Stimulated activated CD4-positive, alpha-beta T cell treated with anti-CD3 and anti-CD28 coated beads, Interleukin-1b, Interleukin-23, amount 100 ng/mL, for 4 hours (primary cell): ENCODE results near the gene MPRIP.

Experiments used
- DNase-seq, 2 donors: peaks; one replicate each; pipeline ENCODE4 v3.0.0-alpha.2; 2020; ENCODE audit warnings: low read depth in 2 of 2

Gene MPRIP

DNA sequence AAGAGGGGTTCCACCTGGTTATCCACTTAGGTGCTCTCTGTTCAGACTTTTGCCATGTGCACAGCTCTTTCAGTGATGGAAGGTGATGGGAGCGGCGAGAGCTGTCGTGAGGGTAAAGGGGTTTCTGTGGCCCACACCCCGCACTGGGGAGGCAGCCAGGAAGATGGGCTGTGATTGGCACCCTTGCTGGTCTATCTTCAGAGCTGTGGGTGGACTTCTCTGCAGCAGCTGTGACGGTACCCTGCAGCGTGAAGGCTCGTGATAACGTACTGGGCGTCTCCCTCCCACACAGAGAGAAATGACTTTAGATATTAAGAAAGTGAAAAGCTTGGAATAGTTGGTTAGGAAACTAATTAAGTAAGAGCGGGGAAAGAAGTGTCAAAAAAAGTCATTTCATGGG, 45.8 kb downstream of the MPRIP start:
- no peak for DNase-seq

DNA sequence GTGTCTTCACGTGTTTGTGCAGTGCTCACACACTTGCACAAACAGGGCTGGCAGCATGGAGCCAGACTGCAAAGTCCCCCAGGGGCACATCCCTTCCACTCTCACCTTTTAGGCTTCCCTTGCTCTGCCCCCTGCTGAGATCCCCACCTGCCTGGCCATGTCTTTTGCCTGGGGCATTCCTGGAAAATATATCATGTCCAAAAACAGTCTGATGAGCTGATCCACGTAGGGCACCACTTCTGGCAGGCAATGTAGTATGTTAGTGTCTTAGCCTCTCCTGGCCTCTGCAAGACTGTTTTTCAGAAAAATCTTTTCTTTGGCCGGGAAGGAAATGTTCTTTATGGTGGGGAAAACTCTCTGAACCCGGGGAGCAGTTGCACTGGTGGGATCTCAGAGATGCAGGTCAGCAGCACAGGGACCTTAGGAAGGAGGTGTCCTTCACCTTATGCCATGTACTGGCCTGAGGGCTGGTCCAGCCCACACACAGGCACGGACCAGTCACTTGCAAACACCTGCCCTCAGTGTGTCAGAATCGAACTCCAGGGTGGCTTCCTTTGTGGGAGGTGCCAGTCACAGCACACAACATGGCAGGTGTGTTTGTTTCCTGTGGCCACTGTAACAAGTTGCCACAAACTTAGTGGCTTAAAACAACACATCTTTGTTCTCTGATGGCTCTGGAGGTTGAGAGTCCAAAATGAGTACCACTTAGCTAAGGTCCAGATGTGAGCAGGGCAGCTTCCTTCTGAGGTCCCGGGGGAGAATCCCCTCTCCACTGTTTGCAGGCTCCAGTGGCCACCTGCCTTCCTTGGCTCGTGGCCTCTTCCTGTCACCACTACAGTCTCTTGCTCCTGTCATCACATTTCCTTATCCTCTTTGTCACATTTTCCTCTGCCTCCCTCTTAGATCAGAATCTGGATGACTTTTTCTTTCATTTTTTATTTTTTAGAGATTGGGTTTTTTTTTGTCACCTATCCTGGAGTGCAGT, 46.6 kb downstream of the MPRIP start:
- no peak for DNase-seq

DNA sequence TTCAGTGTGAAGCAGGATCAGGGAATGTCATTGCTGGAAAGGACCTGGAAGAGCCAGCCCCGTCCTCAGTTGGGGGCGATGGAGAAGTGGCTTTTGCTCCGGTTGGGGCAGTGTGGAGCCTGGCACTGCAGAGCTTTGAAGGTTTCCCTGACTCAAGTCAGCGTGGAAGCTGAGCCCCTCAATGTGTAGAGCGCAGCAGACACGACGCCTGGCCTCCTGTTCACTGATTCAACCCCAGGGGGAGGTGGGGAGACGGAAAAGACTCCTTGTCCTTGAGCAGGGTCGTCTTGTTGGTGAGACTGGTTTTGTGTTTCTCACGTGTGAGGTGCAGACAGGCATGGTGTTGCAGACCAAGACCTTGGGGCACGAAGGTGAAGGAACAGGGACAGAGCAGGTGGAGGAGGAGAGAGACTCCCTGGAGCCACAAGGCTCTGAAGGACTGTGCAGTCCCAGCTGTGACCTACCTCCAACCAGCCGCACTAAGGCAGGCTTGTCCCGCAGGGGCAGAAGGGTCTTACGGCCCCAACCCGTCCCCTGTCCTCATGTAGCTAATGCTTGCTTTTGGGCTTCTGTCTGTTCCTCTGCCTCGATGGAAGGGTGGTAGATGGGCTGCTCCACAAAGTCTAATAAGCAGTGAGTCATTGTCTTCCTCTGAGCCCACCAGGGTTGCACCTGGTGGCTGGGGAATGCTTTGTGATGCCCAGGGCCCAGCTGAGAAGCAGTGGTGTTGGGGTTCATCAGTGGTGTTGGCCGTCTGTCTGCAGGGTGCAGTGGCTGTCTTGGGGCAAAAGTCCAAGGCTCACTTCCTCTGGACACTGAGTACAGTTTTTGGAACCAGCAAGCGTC, 47.8 kb downstream of the MPRIP start:
- no peak for DNase-seq

DNA sequence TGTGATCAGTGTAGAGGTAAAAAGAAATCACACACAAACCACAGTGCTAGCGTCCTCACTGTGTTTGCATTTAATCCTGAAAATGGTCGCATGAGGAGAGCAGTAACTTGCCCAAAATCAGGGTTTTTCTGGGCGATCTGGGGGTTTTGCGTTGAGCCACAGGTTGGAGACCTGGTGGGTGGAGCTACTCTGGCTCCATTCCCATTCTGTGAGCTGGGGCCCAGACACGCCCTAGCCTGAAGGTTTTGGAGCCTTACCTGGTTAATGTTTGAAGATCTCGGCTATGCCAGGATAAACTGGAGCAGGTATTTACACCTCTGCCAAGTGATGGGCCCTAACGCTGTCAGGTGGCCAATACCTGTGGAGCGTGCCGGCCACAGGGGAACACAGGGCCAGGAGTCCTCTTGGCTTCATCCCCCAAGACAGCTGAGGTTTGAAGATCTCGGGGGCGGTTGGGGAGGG, 48.4 kb downstream of the MPRIP start:
- DNase-seq = no peak

DNA sequence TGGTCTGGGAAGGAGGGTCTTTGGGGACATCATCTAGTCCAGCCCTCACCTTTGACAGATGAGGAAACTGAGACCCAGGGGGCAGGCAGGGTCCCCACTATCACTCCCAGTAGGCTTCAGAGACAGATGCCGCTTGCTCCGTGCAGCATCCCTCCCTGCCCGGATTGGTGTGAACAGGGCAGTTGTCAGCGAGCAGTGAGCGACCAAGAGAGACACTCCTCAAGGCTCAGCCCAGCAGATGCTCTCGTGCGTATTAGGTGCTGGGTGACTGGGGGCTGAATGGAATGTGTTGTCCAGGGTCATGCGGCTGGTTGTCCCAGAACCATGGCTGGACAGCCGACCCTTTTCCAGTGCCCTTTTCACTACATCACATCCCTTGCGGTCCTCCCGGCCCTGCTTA, 49.0 kb downstream of the MPRIP start:
- no peak for DNase-seq

DNA sequence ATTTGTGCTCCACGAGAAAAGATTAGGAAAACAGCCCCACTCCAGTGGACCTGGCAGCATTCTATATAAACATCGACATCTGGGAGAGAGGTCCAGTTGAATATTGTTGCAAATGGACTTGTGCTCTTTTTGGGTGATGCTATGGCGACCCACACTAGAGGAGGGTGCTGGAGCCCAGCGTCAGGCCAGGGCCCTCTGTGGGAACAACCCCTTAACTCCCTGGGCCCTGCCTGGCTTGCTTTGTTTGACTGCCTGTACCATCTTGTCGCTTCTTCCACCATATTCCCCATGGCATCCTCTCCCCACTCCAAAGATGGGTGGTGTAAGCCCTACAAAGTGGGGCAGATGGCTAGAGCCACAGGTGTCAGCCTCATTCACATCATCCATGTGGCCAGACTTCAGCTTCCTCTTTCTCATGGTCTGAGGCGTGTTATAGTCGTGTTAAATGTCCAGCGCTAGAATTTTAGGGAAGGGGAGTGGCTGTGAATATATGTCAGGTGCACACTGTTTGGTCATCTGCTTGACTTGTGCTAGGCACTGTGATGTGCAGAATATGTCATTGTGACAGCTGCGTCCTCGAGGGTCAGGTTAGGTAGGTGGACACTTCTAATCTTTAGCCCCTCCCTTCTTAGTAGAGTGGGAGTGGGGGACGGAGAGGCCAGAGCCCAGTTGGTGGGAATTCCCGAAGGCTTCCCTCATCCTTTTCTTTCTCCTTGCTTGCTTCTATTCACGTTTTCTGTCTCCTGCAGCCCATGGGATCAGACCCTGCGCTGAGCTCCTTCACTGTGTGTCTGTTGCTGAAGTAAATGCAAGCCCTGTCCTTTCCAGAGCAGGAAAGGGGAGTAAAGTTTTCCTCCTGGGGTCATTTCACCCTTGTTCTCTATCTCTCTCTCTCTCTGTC, 49.8 kb downstream of the MPRIP start:
- no peak for DNase-seq

DNA sequence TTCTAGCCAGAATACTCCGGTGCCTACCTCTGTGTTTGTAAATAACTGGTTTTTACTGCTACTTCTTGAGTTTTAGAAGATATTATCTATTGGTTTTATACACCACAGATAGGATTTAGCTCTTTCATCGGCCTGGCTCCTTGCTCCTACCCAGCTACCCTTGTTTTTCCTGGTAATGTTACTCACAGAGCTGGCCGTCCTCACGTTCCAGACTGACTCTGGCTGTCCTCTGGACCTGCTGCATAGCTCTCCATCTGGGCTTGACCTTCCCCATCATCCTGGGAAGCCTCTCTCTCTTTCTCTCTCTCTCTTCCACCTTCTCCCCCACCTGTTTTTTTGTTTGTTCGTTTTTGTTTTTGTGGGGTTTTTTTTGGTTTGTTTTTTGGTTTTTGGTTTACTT, 51.5 kb downstream of the MPRIP start:
- no peak for DNase-seq

DNA sequence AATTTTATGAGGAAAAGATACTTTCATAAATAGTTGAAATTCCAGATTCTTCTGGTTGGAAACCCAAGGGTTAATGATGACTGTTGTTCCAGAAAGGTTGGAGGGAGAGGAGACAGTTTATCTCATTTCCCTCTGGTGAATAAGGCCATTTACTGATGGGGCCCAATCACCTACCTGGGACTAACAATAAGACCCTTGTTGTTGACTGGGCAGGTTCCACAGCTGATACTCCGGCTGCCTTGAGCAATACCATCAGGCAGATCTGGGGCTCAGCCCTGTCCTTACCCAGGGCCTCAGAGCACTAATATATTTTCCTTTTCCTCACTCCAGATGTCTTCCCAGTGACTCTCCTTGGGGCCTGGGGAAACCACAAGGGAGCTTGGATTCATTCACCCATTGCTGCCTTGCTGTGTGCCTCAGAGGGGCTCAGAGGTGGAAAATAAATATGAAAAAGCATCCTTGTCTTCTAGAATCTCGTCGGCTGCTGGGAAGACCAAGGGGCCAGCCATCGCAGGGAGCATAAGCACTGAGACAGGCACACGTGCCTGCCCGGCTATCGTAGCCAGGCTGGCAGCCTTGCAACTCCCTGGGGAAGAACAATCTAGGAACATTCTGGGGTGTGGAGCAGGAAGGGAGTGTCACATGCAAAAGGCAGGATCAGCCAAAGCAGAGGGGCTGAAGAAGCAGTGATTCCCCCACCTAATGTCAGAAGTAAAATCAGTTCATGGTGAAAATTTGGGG, 54.4 kb downstream of the MPRIP start:
- DNase-seq = no peak

DNA sequence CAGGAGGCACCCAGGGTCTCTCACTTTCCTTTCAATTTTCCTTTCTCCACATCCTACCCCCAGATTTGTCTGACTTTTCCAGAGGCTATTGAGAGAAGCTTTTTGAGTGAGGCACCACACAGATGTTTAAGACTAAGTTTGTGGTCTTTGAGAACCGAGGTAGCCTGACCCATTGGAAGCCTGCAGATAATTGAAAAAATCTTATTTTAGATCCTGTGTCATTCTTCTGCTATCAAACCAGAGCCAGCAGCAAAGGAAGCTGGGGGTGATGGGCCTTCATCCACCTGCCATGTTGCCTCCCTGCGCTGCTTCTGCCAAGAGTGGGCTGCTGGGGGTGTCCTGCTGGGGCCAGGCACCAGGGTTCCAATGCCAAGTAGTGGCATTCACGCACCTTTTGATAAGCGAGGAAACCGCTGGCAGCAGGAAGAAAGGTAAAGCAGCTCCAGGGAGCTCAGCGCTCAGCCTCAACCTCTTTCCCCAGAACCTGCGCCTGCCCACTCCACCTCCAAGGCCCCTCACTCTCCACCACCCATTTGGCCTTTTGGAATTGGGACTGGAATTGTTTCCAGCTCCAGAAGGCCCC, 55.6 kb downstream of the MPRIP start:
- DNase-seq = no peak

DNA sequence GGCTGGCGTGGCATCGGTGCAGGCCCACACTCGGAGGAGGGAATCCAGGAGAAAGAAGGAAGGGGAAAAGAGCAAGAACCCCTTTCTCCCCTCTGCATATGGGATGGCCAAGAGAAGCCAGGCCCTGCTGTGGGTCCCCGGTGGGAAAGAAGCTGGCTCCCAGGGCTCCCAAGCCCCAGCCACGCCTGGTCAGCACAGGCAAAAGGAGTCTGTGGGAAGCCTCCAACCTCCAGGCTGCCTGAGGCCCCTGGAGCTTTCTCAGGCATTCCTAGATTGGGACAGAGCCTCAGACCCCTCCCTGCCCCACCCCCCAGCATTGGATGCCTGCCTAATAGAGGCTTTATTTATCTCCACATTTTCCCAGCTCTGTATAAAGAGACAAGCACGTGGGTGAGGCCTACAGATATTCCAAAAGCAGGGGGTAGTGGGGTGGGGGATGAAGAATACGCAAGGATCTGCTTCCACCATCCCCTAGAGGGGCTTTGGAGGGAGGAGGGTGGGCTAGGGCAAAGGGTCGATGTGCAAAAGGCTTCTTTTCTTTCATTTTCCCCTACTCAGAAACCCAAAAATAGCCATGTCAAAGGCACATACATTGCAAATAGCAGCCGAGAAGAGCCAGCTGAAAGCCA, 56.4 kb downstream of the MPRIP start:
- DNase-seq = no peak

DNA sequence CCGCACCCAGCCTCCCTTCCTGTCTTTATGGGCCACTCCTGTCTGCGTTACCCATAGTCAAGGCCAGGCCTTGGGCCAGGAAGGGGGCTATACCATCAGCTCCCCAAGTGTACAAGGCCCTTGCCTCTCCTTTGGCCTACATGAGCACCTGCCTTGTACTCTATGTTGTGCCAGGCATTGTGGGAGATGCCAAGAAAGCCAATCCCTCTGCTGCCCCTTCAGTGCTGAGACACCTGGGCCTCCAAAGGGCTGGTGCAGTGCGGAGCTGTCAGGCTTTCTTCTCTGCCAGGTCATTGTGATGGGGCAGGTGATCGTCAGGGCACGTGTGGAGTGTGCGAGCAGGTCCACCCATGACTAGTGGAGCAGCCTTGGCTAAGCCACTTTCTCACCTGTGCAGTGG, 59.9 kb downstream of the MPRIP start:
- DNase-seq = no peak

DNA sequence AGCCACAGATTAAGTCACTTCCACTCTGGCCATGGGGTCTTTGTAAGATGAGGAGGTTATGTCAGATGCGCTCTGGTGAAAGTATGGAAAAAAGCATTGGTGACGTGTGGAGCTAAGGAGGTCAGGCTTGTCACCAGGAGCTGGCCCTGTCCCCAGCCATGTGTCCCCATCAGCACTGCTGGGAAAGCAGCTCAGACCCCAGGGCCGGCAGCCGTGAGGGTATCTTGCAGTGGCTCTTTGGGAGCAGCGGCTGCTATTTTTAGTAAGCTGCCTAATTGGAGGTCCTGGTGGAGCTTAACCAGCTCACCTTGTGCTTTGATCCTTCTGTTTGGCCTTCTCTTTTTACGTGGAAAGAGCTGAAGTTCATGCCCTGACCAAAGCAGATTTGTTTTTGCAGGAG, 60.9 kb downstream of the MPRIP start:
- DNase-seq = no peak

DNA sequence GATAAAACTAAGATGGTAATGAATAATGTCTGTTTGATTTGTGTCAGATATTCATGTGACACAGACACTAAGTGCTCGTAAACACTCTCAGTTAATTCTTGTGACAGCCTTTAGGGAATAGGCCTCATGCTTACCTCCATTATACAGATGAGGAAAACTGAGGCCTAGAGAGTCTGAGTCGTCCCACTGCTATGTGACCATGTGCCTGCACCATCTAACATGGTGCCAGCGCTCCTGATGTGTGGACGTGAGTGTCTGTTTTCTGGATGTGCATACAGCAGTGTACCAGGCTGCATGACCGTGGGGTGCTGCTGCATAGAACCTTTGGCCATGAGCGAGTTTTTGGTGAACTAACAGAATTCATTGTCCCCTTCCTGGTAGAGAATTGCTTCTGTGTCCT, 61.8 kb downstream of the MPRIP start:
- DNase-seq = no peak

DNA sequence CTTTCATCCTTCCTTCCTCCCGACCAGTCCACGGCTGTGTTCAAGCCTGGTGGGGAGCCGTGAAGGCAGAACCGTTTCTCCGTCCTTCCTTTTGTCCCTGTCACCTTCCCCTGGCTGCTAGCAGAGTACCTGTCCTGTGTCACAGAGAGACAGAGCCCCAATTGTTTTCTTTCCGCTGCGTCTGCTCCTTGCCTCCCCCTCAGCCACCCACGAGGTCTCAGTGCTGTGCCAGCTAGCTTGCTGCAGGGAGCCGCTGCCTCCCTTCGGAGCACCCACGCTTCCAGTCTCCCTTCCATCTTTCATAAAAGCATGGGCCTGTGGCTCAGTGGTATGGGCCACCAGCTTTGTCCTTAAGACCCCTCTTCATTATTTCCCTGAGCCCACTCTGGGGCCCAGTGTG, 62.2 kb downstream of the MPRIP start:
- no peak for DNase-seq

DNA sequence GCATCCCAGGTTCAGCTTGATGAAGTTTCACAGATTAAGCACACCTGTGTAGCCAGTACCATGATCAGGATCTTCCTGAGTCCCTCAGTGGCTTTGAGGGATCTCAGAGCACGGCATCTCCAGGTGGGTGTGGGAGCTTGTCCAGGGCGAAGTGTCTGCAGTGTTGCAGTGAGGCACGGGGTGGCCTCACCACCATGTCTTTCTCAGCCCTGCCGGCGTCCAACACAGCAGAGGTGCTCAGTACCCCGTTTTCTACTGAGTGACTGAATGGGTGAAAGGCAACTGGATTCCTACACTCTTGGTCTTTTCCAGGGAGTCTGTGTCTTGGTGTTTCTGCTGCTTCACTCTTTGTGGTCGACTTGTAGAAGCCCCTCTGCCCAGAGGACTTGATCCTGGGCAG, 63.7 kb downstream of the MPRIP start:
- DNase-seq = no peak

DNA sequence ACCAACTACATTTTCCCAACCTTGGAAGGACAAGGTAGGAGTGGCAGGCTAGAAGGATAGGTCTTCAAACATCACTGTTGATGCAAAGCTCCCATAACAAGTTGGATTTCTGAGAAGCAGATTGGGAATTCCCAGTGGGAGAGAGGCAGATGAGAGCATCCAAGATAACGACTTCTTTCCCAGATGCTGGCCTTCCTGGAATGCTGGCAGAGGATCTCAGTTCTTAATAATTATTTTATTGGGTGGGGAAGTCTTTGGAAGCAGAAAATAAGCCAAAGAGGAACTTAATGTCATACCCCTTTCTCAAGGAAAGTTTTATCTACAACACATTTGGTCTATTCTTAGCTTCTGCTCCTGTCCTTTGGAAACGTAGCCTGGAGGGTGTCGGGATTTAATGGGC, 64.5 kb downstream of the MPRIP start:
- no peak for DNase-seq

DNA sequence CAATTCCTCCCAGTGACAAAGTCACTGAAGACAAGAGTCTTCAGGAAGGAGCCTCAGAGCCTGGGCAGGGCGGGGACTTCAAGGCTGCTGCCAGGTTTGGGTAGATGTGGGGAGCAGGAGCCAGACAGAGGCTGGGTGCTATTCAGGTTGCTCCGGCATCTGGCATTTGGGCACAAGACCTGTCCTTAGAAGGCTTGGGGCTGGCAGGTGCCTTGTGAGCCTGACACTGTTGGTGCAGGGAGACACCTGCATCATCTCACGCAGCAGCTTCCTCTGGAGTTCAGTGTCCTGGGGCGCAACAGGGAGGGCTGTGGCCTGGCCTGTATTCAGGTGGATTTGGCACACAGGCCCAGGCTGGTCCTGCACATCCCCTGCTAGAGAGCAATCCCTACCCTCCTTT, 65.0 kb downstream of the MPRIP start:
- no peak for DNase-seq

DNA sequence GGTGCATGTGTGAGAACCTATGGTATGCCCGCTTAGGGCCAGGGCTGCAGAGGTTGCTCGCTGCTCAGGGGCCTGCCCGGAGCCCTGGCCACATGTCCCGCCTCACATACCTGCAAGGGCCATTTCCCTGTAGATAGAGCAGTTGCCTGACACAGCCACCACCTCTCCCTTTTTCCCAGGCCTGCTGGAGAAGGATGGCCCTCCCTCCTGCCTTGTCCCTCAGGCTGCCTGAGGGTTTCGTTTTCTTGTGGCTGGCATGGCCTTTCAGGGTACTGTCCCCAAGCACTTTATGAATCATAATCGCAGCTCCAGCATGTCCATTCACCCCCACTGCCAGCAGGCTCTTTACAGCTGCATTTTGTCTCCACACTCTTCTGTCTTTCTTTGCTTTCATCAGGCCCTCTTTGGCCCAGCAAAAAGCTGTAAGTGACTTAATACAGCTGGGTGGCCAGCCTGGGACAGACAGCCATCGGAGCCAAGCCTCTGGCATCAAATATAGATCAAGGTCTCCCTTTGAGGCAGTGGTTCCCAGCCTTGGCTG, 65.7 kb downstream of the MPRIP start:
- DNase-seq = no peak

DNA sequence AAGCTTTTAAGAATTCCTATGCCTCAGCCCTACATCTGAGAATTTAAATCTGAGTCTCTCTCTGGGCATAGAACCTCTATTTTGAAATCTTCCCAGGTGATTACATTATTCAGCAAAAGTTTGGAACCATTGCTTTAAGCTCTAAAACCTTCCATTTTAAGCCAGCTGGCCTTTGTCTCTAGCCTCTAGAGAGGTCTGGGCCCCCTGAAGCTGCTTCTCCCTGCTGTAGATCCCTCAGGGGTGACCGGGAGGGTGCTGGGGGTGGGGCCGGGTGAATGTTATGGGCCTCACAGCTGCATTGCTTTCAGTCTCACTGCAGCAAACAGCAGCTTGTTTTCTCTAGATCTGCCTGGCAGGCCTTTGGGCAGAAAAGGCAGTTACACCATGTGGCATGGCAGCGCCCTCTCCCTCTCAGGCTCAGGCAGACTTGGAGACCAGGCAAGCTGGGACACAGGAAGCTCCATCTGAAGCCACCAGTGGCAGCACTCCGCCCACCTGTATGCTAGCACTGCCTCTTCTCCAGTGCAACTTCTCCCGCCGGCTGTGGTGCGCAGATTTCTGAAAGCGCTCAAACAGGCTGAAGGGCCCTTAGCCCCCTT, 66.3 kb downstream of the MPRIP start:
- no peak for DNase-seq
